22Rv1 (cell line): Measurements from ENCODE around the gene YTHDF1.

Source experiments
- CTCF ChIP-seq: fragments of 450-650 bp; IDR thresholded peaks from 2 replicates; pipeline ENCODE4 v1.5.1; 2017; ENCODE audit warnings: mild to moderate bottlenecking
- ZFX ChIP-seq: fragments of 450-650 bp; IDR thresholded peaks from 2 replicates; pipeline ENCODE4 v1.6.1; 2017; ENCODE audit warnings: antibody characterized with exemption, borderline replicate concordance

GRCh38 chr20:63177134-63177784 is 38.7 kb downstream of the YTHDF1 start:
- TF ChIP-seq CTCF = no peak
- TF ChIP-seq ZFX = no peak
